Endothelial cell of hepatic sinusoid (primary cell): ENCODE data around the gene PHACTR1.
"Not testable (repeated sequence)": the region's sequence is repeated elsewhere in the genome, so short reads cannot be mapped to it uniquely, and the experiment has no call there.

Source experiments
- in situ Hi-C: cut with HindIII; loops from 2 replicates; pipeline ENCODE4 v1.10.0; 2017; ENCODE audit warnings: low sequenced_read_pairs

The PHACTR1 gene

DNA sequence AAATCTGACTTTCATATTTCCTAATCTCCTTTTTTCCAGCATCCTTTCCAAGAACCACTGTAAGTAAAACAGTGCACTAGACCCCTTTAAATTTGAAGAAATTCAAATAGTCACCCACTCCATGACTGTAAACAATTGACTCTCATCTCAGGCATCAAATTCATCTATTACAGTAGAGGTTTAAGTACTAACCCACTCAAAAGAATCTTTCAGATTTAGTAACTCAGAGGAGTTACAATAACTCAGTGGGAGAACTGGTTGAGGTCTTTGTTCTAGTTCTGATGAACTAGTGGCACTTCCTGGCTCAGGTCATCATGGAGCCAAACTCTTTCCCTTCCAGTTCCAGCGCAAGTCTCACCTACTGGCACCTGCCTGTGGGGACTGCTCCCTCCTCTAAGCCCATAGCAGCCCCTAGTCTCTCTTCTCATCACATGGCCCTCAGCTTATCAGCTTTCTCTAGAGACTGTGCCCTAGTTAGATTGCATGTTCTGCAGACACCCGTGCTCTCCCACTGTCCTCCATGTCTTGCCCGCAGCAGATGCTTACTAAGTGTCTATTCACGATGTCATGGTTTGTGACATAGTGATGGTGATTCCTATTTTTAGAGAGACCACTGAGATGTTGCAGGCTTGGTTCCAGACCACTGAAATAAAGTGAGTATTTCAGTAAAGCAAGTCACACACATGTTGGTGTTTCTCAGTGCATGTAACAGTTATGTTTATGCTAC lies 415.5 kb downstream of the PHACTR1 start:
- in situ Hi-C loops: no loop called here

GRCh38 chr6:13133894-13134293 lies 417.3 kb downstream of the PHACTR1 start:
- in situ Hi-C loops: not testable (repeated sequence)

DNA sequence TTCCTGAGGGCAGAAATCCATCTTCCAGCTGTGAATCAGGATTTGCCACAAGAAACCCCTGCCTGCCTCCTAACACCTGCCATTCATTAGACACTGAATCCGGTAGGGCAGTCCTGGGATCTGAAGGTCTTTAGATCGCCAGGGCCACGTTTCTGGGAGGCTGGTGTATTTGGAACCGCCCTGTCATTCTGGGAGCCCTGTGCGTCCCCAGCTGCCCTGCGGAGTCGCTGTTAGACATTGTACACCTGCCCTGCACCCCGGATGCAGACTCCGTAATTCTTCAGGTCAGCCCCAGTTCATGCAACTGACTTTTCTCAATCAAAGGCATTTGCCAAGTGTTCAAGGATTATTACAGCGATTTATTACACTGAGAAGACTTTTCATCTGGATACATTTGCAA lies 418.6 kb downstream of the PHACTR1 start:
- in situ Hi-C loops: loop anchor here (5.0 kb wide), 1 partner anchor 67 kb away; no protein-coding TSS in a partner anchor

DNA sequence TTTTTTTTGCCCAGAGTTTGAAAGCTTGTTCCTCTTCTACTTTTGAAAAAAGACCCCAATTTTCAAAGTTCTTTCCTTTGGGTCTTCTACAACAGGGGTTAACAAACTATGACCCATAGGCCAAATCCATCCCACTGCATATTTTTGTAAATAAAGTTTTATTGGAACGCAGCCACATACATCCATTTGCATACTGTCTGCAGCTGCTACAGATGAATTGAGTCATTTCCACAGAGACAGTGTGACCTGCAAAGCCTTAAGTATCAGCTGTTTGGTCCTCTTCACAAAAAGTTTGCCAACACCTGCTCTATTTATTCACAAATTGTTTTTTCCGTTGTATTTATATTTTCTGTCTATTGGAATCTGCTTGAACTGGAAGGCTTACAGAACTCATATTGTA lies 422.6 kb downstream of the PHACTR1 start:
- in situ Hi-C loops: loop anchor here (5.0 kb wide), 1 partner anchor 63 kb away; no protein-coding TSS in a partner anchor

DNA sequence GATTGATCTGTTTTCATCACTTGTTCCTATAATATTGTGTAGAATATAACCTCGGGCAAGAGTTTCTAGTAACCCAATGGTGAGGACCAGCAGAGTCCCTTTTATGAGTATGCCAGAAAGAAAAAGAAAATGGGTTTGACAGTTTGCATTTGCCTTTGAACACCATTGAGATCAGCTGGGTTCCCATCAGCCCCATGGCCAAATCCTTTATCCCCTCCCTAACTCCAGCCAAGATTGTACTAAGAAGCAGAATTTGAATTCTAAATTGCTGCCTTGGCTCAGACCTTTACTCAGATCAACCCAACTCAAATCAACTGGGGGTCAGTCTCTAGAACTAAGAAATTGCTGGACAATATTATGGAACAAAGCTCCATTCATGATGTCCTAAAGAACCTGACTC lies 424.4 kb downstream of the PHACTR1 start:
- in situ Hi-C loops: no loop called here

GRCh38 chr6:13141387-13141786 lies 424.8 kb downstream of the PHACTR1 start:
- in situ Hi-C loops: no loop called here

- in situ Hi-C loops: no loop called here
Observed at GRCh38 chr6:13142611-13143010, 426.0 kb downstream of the PHACTR1 start.

GRCh38 chr6:13146442-13146841 lies 429.9 kb downstream of the PHACTR1 start:
- in situ Hi-C loops: no loop called here

DNA sequence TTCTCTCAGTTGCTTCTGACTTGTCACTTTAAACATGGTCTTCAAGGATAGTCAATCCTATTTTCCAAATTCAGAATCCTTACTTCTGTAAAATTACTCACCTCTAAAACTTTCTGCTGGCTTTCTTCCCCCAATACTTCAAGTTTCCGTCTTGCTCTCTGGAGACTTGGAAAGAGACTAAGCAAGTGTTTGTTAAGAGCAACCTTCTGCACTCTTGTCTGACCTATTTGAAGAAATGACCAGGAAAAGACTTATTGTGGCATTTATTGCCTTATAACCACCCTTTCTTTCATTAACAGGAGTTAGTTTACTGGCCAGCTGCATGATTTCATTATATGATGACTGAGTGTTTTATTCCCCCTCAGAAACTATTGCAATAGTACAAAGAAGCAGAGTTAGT lies 430.8 kb downstream of the PHACTR1 start:
- in situ Hi-C loops: no loop called here

DNA sequence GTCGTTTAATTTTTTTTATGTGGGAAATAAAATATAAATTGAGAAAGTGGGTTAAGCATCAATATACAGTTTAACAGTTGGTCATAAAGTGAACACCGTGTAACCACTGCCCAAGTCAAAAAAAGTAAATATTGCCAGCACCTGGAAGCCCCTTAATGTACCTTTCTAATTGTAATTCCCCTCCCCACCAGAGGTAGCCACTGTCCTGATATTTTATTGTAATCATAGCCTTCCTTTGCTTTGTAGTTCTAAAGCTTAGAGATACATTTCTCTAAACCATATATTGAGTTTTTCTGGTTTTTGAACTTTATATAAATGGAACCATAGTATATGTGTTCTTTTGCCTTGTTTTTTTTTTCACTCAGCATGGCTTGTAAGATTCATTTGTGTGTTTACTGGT lies 431.2 kb downstream of the PHACTR1 start:
- in situ Hi-C loops: no loop called here

DNA sequence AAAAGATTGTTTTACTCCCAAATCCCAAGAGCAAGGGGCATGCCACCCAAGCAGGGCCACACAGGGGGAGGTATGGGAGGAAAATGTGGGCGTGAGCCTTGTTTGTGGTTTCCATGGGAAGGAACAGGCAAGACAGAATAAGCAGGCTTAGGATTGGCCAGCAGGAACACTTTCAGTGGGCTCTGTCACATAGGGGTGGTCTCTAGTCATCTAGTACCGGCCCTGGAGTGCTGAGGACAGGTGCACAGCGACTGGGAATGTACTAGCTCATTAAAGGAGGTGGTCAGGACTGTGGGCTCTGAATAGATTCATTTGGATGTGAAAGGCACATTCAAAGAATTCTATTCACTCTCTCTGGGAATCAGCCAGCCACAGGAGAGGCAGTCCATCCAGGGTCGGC lies 436.2 kb downstream of the PHACTR1 start:
- in situ Hi-C loops: no loop called here

- in situ Hi-C loops: no loop called here
Observed at GRCh38 chr6:13156381-13156780, 439.8 kb downstream of the PHACTR1 start.

DNA sequence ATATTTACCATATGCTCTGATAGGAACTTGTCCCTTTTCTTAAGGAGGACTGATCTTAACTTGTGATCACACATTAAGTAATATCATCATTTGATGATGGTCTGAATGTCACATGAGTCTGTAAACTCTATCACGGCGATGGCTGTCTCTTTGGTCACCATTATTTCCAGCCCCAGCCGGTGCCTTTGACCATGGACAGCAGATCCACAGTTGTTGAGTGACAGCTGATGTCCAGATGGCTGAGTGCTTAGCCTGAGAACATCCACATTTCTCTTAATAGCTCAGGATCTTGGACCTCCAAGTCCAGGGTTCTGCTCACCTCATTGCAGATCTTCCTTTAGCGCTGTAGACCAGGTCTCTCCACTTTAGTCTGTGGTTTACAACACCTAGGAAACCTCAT lies 440.7 kb downstream of the PHACTR1 start:
- in situ Hi-C loops: no loop called here

DNA sequence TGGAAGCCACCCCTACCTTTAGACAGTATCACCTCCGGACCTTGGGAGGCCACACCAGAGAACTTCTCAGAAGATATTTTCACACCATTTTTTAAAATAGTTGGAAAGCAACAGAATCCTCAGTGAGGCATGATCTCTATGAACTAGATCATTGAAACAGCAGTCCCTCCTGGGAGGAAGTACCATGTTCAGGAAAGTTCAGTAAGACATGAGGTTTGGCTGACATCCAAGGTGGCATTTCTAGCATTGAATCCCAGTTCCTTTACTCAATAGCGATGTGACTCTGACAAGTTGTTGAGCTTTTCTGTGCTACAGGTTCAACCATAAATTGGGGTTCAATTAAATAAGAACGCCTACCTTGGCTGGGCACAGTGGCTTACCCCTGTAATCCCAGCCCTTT lies 442.7 kb downstream of the PHACTR1 start:
- in situ Hi-C loops: no loop called here

DNA sequence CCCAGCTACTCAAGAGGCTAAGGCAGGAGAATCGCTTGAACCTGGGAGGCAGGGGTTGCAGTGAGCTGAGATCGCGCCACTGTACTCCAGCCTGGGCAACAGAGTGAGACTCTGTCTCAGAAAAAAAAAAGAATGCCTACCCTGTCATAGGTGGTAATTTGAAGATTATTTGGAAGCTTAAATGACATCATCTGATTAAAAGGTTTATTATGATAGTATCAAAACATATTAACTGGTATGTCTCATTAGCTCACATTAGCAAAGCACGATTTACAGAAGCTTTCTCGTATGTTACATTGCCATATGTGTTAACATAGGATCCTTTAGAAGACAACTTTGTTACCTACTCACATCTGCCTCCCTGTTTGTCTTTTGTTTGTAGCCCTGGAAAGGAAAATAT lies 443.3 kb downstream of the PHACTR1 start:
- in situ Hi-C loops: not testable (repeated sequence)

DNA sequence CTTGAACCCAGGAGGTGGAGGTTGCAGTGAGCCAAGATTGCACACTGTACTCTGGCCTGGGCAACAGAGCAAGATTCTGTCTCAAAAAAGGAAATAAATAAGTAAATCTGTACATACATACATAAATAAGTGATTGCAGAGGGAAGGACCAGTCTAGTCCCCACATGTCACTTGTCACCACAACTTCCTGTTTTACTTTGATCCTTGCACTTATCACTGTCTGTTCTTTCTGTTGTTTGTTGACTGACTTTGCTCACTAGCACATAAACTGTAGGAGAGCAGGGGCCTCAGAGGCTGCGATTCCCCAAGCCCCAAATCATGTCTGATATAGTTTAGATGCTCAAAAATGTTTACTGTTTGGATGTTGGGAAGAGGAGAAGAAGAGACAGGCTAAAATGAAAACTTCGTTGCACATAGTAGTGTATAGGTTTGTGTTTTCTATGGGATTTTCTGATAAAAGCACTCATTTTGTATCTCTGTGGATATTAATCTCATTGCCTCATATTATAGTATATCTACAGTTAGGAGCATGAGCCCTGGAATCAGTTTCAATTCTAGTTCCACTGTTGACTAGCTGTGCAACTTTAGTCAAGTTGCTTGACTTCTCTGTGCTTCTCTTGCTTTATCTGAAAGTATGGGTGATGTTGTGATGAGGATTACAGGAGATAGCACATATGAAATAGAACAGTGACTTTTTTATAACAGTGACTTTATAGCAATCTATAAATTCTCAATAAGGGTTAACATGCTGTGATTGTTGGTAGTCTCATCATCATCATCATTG lies 446.8 kb downstream of the PHACTR1 start:
- in situ Hi-C loops: no loop called here

DNA sequence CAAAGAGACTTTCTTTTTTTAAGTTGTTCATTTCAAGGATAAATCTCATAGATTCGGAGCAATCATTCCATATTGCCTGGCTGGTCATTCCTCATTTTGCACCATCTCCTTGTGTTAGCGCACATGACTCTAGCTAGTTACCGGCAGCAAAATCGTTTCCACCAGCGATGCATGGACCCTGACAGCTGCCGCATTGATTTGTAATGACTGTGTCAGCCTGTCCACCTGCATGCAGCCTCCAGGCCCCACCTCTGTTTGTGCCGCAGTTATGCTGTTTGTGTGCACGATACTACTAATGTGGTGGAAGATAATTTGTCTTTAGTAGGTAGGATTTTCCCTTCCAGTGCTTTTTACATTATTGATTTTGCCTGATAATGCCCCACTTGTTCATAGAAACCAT lies 447.7 kb downstream of the PHACTR1 start:
- in situ Hi-C loops: no loop called here

DNA sequence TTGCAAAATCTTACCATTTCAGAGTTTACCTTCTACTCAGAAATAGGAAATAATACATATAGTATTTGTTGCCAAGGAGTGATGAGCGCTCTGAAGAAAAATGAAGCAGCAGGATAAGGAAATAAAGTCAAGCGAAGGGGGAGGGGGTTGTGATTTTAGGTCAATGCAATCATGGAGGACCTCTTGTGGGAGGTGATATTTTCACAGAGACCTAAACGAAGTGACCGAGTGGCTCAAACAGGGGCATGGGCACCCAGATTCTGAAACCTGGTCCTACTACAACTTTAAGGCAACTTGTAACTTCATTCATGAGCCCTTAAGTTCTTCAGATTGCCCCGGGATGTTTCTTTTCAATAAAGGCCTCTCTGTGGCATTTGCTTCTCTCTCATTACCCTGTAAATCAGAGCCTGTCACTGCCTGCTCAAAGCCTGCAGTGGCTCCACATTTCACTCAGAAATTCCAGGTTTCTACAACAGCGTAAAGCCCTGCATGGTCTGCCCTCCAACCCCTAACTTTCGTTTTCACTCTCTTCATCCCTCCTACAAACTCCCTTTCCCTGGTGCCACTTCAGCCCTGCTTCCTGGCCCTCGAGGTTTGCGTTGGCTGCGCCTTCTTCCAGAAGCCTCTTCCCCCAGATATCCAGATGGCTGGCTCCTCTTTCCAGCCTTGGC lies 449.1 kb downstream of the PHACTR1 start:
- in situ Hi-C loops: loop anchor here (5.0 kb wide), 1 partner anchor 48 kb away; no protein-coding TSS in a partner anchor

GRCh38 chr6:13166269-13166668 lies 449.7 kb downstream of the PHACTR1 start:
- in situ Hi-C loops: loop anchor here (5.0 kb wide), 1 partner anchor 49 kb away; no protein-coding TSS in a partner anchor

GRCh38 chr6:13166916-13167315 lies 450.3 kb downstream of the PHACTR1 start:
- in situ Hi-C loops: loop anchor here (5.0 kb wide), 1 partner anchor 50 kb away; no protein-coding TSS in a partner anchor

GRCh38 chr6:13172291-13172690 lies 455.7 kb downstream of the PHACTR1 start:
- in situ Hi-C loops: no loop called here
